ENCODE data around the gene AKAP6.

DNA sequence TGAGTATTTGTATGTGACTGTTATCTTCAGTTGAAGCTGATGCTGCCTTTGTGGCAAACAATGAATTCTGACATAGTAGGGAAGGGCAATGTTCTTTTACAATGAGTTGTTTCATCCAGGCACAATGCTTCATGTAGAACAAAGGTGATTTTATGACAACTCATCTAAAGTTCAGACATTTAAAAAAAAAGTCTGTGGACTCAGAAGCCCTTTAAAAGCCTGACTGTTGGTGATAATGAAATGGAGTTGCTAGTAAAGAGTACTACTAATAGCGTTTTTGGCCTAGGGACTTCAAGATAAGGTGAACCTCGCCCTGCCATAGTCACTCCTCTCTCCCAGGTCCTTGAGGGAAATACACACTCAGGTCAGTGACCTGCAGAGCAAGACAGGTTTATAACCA lies 105.1 kb downstream of the AKAP6 start:
- TF ChIP-seq POLR2A (IDR thresholded peaks at IDR 0.05; ENCODE audit: low read depth, low read length) (no peak), POLR2AphosphoS5 (IDR thresholded peaks at IDR 0.05; ENCODE audit: low read depth, low read length) (no peak), POU2F2 (IDR thresholded peaks at IDR 0.05; ENCODE audit: low read depth, low read length) (no peak), TAF1 (IDR thresholded peaks at IDR 0.05; ENCODE audit: low read depth, low read length) (no peak)

Measured in GM12891 (cell line).